Liver (tissue), 9 donors: ENCODE measurements around the gene WAPL. TPM values are rescaled to one million over a fixed set of nuclear protein-coding genes. Genes with fewer than 3 reads are reported as not detected.

Source experiments
- DNase-seq: peaks from one replicate; pipeline ENCODE4 v3.0.0-alpha.2; 2017; ENCODE audit warnings: low spot score
- H3K27ac ChIP-seq, 2 donors: one replicate each; pipeline ENCODE4 v1.7.0; 2013; ENCODE audit warnings: inconsistent platforms in 2 of 2, low read length in 2 of 2, control low read depth in 1 of 2, low read depth in 1 of 2, mild to moderate bottlenecking in 1 of 2
- H3K27me3 ChIP-seq, 4 donors: one replicate each; pipeline versions ENCODE4 v1.6.1 to v1.7.0; 2013; ENCODE audit warnings: low read length in 3 of 4, inconsistent platforms in 1 of 4, mild to moderate bottlenecking in 1 of 4, moderate library complexity in 1 of 4; ENCODE audit not compliant: control insufficient read depth in 4 of 4, insufficient read depth in 4 of 4
- H3K36me3 ChIP-seq, 4 donors: one replicate each; pipeline versions ENCODE4 v1.6.1 to v1.7.0; 2013; ENCODE audit warnings: low read length in 3 of 4, mild to moderate bottlenecking in 3 of 4, low read depth in 1 of 4, moderate library complexity in 1 of 4; ENCODE audit not compliant: control insufficient read depth in 4 of 4, insufficient read depth in 3 of 4
- H3K4me1 ChIP-seq, 4 donors: one replicate each; pipeline versions ENCODE4 v1.6.1 to v1.7.0; 2013; ENCODE audit warnings: low read length in 3 of 4, mild to moderate bottlenecking in 3 of 4, moderate library complexity in 1 of 4; ENCODE audit not compliant: control insufficient read depth in 4 of 4, insufficient read depth in 4 of 4
- H3K4me3 ChIP-seq, 3 donors: one replicate each; pipeline versions ENCODE4 v1.6.1 to v1.7.0; 2013; ENCODE audit warnings: low read length in 3 of 3, control low read depth in 1 of 3, low read depth in 1 of 3, mild to moderate bottlenecking in 1 of 3
- H3K9ac ChIP-seq, 2 donors: one replicate each; pipeline ENCODE4 v1.7.0; 2013; ENCODE audit warnings: low read length in 2 of 2, mild to moderate bottlenecking in 2 of 2, moderate library complexity in 2 of 2, control low read depth in 1 of 2, low read depth in 1 of 2
- H3K9me3 ChIP-seq, 4 donors: one replicate each; pipeline versions ENCODE4 v1.6.1 to v1.7.0; 2013; ENCODE audit warnings: low read length in 3 of 4; ENCODE audit not compliant: control insufficient read depth in 4 of 4
- EGR1 ChIP-seq, 2 donors: IDR thresholded peaks; 2 replicates each; pipeline ENCODE4 v1.6.1; 2016 to 2018; ENCODE audit warnings: antibody characterized with exemption in 2 of 2, low read depth in 2 of 2
- FOXA1 ChIP-seq: IDR thresholded peaks from 2 replicates; pipeline ENCODE4 v1.6.1; 2016; ENCODE audit warnings: antibody characterized with exemption
- FOXA2 ChIP-seq: IDR thresholded peaks from 2 replicates; pipeline ENCODE4 v1.6.1; 2016; ENCODE audit warnings: antibody characterized with exemption
- GABPA ChIP-seq, 2 donors: IDR thresholded peaks in 1 of 2; conservative IDR thresholded peaks in 1 of 2; 2 replicates each; pipeline ENCODE4 v1.6.1; 2016; ENCODE audit warnings: antibody characterized with exemption in 2 of 2, mild to moderate bottlenecking in 1 of 2, moderate library complexity in 1 of 2
- HNF4G ChIP-seq: IDR thresholded peaks from 2 replicates; pipeline ENCODE4 v1.6.1; 2016; ENCODE audit warnings: antibody characterized with exemption
- JUND ChIP-seq, 2 donors: IDR thresholded peaks; 2 replicates each; pipeline ENCODE4 v1.6.1; 2016; ENCODE audit warnings: antibody characterized with exemption in 2 of 2
- MAX ChIP-seq: IDR thresholded peaks from 2 replicates; pipeline ENCODE4 v1.6.1; 2016; ENCODE audit warnings: antibody characterized with exemption
- NR2F2 ChIP-seq: IDR thresholded peaks from 2 replicates; pipeline ENCODE4 v1.6.1; 2016; ENCODE audit warnings: antibody characterized with exemption
- RAD21 ChIP-seq, 2 donors: IDR thresholded peaks; 2 replicates each; pipeline ENCODE4 v1.6.1; 2016; ENCODE audit warnings: antibody characterized with exemption in 2 of 2, mild to moderate bottlenecking in 2 of 2
- RXRA ChIP-seq, 2 donors: IDR thresholded peaks; 2 replicates each; pipeline ENCODE4 v1.6.1; 2017 to 2018; ENCODE audit warnings: antibody characterized with exemption in 2 of 2, mild to moderate bottlenecking in 1 of 2
- SP1 ChIP-seq: IDR thresholded peaks from 2 replicates; pipeline ENCODE4 v1.6.1; 2018; ENCODE audit warnings: antibody characterized with exemption, mild to moderate bottlenecking
- TAF1 ChIP-seq: conservative IDR thresholded peaks from 2 replicates; pipeline ENCODE4 v1.6.1; 2016; ENCODE audit warnings: antibody characterized with exemption, mild to moderate bottlenecking
- YY1 ChIP-seq: IDR thresholded peaks from 2 replicates; pipeline ENCODE4 v1.6.1; 2016; ENCODE audit warnings: antibody characterized with exemption, mild to moderate bottlenecking
- ZBTB33 ChIP-seq: IDR thresholded peaks from 2 replicates; pipeline ENCODE4 v1.6.1; 2016; ENCODE audit warnings: antibody characterized with exemption
- WGBS: extraction: QIAGEN DNeasy Blood & Tissue Kit; methylation state at CpG from one replicate; pipeline ENCODE4 v1.1.7; 2013; 5-methylcytosine and 5-hydroxymethylcytosine counted together
- polyA plus RNA-seq, 2 donors: library from polyadenylated mRNA; stranded (reverse) in 1 of 2; unstranded in 1 of 2; fragments of 200-250 nt in 1 of 2; fragments of >200 nt in 1 of 2; fragmentation: Nextera tagmentation in 1 of 2; extraction: Ambion mirVana in 1 of 2; gene quantifications; one replicate each; pipeline versions ENCODE4 v1.2.1 to v1.2.3, GENCODE V29; 2013 to 2015
- total RNA-seq, 2 donors: library from RNA; depleted of rRNA; stranded (reverse); fragments of >200 nt; gene quantifications; one replicate each; pipeline ENCODE4 v1.2.3, GENCODE V29; 2014
- TF ChIP-seq, protein P1 (sequence below): IDR thresholded peaks from 2 replicates; pipeline ENCODE4 v1.6.1; 2016; ENCODE audit warnings: antibody characterized with exemption, mild to moderate bottlenecking
- TF ChIP-seq, protein P2 (sequence below): fragments of 150-350 bp; IDR thresholded peaks from 2 replicates; pipeline ENCODE4 v1.5.1; 2017; ENCODE audit warnings: improper control_type of control experiment, low read depth, low read length; ENCODE audit not compliant: missing input control
- TF ChIP-seq, protein P3 (sequence below): IDR thresholded peaks from 2 replicates; pipeline ENCODE4 v1.6.1; 2016; ENCODE audit warnings: antibody characterized with exemption
- donor health status: healthy.
- donor health status: healthy.
- donor health status: healthy.
- donor health status: healthy.
- donor health status: healthy.

WAPL gene
- total and polyA plus RNA-seq, 4 donors = 9.7 to 37.9 (median 24.0) TPM

GRCh38 chr10:86512137-86512536 lies 9.5 kb downstream of the WAPL start (continued):
- no peak for TF ChIP-seq ZBTB33
- no peak for TF ChIP-seq GABPA (IDR thresholded peaks at IDR 0.05 in 1 of 2, conservative IDR thresholded peaks at IDR 0.05 in 1 of 2)
- no peak for TF ChIP-seq SP1

DNA sequence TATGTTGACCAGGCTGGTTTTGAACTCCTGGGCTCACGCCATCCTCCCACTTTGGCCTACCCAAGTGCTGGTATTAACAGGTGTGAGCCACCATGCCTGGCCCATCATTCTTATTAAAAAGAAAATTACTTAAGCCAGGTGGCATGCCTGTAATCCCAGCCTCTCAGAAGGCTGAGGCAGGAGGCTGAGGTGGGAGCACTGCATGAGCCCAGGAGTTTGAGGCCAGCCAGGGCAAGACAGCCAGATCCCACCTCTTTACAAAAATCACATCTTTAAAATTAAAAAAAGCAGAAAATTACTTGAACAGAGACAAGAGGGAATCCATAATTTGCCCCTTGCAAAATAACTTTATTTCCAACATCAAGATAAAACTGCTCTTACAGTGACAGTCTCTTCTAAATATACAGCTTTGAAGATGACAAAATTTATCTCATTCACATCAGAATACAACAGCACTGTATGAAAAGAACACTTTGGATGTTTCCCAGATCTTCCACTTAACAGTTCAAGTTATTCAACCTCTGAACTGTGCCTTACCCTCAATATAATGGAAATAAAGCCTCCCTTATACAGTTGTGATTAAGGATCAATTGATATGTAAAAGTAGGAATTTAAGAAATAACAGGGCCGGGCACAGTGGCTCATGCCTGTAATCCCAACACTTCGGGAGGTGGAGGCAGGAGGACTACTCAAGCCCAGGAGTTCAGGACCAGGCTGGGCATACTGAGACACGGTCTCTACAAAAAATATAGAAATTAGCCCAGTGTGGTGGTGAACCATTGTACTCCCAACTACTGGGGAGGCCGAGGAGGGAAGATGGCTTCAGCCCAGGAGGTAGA lies 10.3 kb downstream of the WAPL start:
- no peak for DNase-seq
- H3K27me3 ChIP-seq = no peaks in the 10 kb centered on the region
- H3K27ac ChIP-seq = no peak overlapping the region
- WGBS = 96% methylated on average over 5 of the region's 5 CpGs
- peaks cover 4 to 16% (median 8%) of the 10 kb centered on the region in 4 donors for H3K4me1 ChIP-seq
- no peak overlapping the region for H3K9ac ChIP-seq
- no peak overlapping the region for H3K4me3 ChIP-seq
- TF ChIP-seq, protein P1, sequence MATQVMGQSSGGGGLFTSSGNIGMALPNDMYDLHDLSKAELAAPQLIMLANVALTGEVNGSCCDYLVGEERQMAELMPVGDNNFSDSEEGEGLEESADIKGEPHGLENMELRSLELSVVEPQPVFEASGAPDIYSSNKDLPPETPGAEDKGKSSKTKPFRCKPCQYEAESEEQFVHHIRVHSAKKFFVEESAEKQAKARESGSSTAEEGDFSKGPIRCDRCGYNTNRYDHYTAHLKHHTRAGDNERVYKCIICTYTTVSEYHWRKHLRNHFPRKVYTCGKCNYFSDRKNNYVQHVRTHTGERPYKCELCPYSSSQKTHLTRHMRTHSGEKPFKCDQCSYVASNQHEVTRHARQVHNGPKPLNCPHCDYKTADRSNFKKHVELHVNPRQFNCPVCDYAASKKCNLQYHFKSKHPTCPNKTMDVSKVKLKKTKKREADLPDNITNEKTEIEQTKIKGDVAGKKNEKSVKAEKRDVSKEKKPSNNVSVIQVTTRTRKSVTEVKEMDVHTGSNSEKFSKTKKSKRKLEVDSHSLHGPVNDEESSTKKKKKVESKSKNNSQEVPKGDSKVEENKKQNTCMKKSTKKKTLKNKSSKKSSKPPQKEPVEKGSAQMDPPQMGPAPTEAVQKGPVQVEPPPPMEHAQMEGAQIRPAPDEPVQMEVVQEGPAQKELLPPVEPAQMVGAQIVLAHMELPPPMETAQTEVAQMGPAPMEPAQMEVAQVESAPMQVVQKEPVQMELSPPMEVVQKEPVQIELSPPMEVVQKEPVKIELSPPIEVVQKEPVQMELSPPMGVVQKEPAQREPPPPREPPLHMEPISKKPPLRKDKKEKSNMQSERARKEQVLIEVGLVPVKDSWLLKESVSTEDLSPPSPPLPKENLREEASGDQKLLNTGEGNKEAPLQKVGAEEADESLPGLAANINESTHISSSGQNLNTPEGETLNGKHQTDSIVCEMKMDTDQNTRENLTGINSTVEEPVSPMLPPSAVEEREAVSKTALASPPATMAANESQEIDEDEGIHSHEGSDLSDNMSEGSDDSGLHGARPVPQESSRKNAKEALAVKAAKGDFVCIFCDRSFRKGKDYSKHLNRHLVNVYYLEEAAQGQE = no peak
- TF ChIP-seq FOXA1 (no peak), NR2F2 (no peak), MAX (no peak), JUND (IDR thresholded peaks at IDR 0.05) (no peak), RAD21 (IDR thresholded peaks at IDR 0.05) (no peak), EGR1 (IDR thresholded peaks at IDR 0.05; ENCODE audit: low read depth in 2 of 2) (no peak), HNF4G (no peak), SP1 (no peak), ZBTB33 (no peak)
- H3K36me3 ChIP-seq = peaks cover 0 to 11% (median 7%) of the 10 kb centered on the region in 4 donors
- H3K9me3 ChIP-seq = no peaks in the 10 kb centered on the region

GRCh38 chr10:86509145-86509544 lies 12.4 kb downstream of the WAPL start:
- no peaks in the 10 kb centered on the region for H3K9me3 ChIP-seq
- peaks cover 4 to 11% (median 8%) of the 10 kb centered on the region in 4 donors for H3K4me1 ChIP-seq
- H3K27ac ChIP-seq = no peak overlapping the region
- 98% methylated on average over 3 of the region's 3 CpGs for WGBS
- H3K9ac ChIP-seq = no peak overlapping the region
- H3K36me3 ChIP-seq = peaks cover 0 to 8% (median 4%) of the 10 kb centered on the region in 4 donors
- no peak for DNase-seq
- H3K4me3 ChIP-seq = no peak overlapping the region
- H3K27me3 ChIP-seq = no peaks in the 10 kb centered on the region
- TF ChIP-seq FOXA2 (no peak), ZBTB33 (no peak), FOXA1 (no peak), TAF1 (no peak), RXRA (IDR thresholded peaks at IDR 0.05) (no peak), SP1 (no peak), EGR1 (IDR thresholded peaks at IDR 0.05; ENCODE audit: low read depth in 2 of 2) (no peak), JUND (IDR thresholded peaks at IDR 0.05) (no peak), YY1 (no peak), NR2F2 (no peak)
- TF ChIP-seq, protein P2, sequence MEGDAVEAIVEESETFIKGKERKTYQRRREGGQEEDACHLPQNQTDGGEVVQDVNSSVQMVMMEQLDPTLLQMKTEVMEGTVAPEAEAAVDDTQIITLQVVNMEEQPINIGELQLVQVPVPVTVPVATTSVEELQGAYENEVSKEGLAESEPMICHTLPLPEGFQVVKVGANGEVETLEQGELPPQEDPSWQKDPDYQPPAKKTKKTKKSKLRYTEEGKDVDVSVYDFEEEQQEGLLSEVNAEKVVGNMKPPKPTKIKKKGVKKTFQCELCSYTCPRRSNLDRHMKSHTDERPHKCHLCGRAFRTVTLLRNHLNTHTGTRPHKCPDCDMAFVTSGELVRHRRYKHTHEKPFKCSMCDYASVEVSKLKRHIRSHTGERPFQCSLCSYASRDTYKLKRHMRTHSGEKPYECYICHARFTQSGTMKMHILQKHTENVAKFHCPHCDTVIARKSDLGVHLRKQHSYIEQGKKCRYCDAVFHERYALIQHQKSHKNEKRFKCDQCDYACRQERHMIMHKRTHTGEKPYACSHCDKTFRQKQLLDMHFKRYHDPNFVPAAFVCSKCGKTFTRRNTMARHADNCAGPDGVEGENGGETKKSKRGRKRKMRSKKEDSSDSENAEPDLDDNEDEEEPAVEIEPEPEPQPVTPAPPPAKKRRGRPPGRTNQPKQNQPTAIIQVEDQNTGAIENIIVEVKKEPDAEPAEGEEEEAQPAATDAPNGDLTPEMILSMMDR = no peak
- TF ChIP-seq, protein P3, sequence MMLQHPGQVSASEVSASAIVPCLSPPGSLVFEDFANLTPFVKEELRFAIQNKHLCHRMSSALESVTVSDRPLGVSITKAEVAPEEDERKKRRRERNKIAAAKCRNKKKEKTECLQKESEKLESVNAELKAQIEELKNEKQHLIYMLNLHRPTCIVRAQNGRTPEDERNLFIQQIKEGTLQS = no peak
